ENCODE results near the gene AKAP6. TPM values are rescaled to one million over a fixed set of nuclear protein-coding genes. Genes with fewer than 3 reads are reported as not detected.

The AKAP6 gene
- total RNA-seq, 4 donors from 2014 or later = 2.0 to 11.0 (median 4.2) TPM

- TF ChIP-seq CTCF (IDR thresholded peaks at IDR 0.05) (no peak), POLR2AphosphoS5 (IDR thresholded peaks at IDR 0.05) (no peak), EP300 (IDR thresholded peaks at IDR 0.05) (no peak), POLR2A (IDR thresholded peaks at IDR 0.05) (no peak)
- DNase-seq (ENCODE audit: low spot score in 2 of 2) = no peak
- peaks cover 7% of the 10 kb centered on the region for H3K4me1 ChIP-seq
- 44% methylated on average over 1 of the region's 1 CpG for WGBS
- no peak overlapping the region for H3K27ac ChIP-seq
- no peaks in the 10 kb centered on the region for H3K9me3 ChIP-seq
- no peaks in the 10 kb centered on the region for H3K36me3 ChIP-seq
- no peak overlapping the region for H3K4me3 ChIP-seq
- no peaks in the 10 kb centered on the region for H3K27me3 ChIP-seq
These were observed 230.5 kb downstream of the AKAP6 start for GRCh38 chr14:32559590-32559989.

GRCh38 chr14:32560209-32560857, 231.2 kb downstream of the AKAP6 start:
- TF ChIP-seq CTCF (IDR thresholded peaks at IDR 0.05) (peak; percentile 74 to 80), POLR2A (IDR thresholded peaks at IDR 0.05) (no peak)
- Histone ChIP-seq H3K36me3 (no peaks in the 10 kb centered on the region), H3K4me3 (no peak overlapping the region), H3K4me1 (peaks cover 13% of the 10 kb centered on the region), H3K27ac (no peak overlapping the region), H3K27me3 (no peaks in the 10 kb centered on the region), H3K9me3 (no peaks in the 10 kb centered on the region)
- WGBS = 28% methylated on average over 9 of the region's 9 CpGs
- no peak for DNase-seq (ENCODE audit: low spot score in 2 of 2)

- peaks cover 15% of the 10 kb centered on the region for H3K4me1 ChIP-seq
- no peak for TF ChIP-seq CTCF (IDR thresholded peaks at IDR 0.05)
- TF ChIP-seq EP300 (IDR thresholded peaks at IDR 0.05) = no peak
- TF ChIP-seq POLR2AphosphoS5 (IDR thresholded peaks at IDR 0.05) = no peak
- no peak for TF ChIP-seq POLR2A (IDR thresholded peaks at IDR 0.05)
- H3K27ac ChIP-seq = no peak overlapping the region
- no peaks in the 10 kb centered on the region for H3K9me3 ChIP-seq
- H3K4me3 ChIP-seq = no peak overlapping the region
- no peaks in the 10 kb centered on the region for H3K36me3 ChIP-seq
- WGBS = 25% methylated on average over 1 of the region's 1 CpG
- DNase-seq (ENCODE audit: low spot score in 2 of 2) = no peak
- H3K27me3 ChIP-seq = no peaks in the 10 kb centered on the region
These were observed 232.4 kb downstream of the AKAP6 start for GRCh38 chr14:32561520-32561919.

- TF ChIP-seq CTCF (IDR thresholded peaks at IDR 0.05) (no peak), POLR2AphosphoS5 (IDR thresholded peaks at IDR 0.05) (no peak), EP300 (IDR thresholded peaks at IDR 0.05) (no peak), POLR2A (IDR thresholded peaks at IDR 0.05) (no peak)
- Histone ChIP-seq H3K9me3 (no peaks in the 10 kb centered on the region), H3K27me3 (no peaks in the 10 kb centered on the region), H3K4me1 (peaks cover 15% of the 10 kb centered on the region), H3K4me3 (no peak overlapping the region), H3K36me3 (no peaks in the 10 kb centered on the region), H3K27ac (no peak overlapping the region)
- no peak for DNase-seq (ENCODE audit: low spot score in 2 of 2)
These were observed 235.5 kb downstream of the AKAP6 start for GRCh38 chr14:32564596-32564995.

GRCh38 chr14:32565256-32565655, 236.2 kb downstream of the AKAP6 start:
- H3K4me3 ChIP-seq = no peak overlapping the region
- no peaks in the 10 kb centered on the region for H3K27me3 ChIP-seq
- no peaks in the 10 kb centered on the region for H3K9me3 ChIP-seq
- no peak for DNase-seq (ENCODE audit: low spot score in 2 of 2)
- H3K4me1 ChIP-seq = peaks cover 11% of the 10 kb centered on the region
- no peaks in the 10 kb centered on the region for H3K36me3 ChIP-seq
- TF ChIP-seq POLR2A (IDR thresholded peaks at IDR 0.05) (no peak), POLR2AphosphoS5 (IDR thresholded peaks at IDR 0.05) (no peak), EP300 (IDR thresholded peaks at IDR 0.05) (no peak), CTCF (IDR thresholded peaks at IDR 0.05) (no peak)
- no peak overlapping the region for H3K27ac ChIP-seq
